Gastrocnemius medialis (tissue), 4 donors: ENCODE measurements around the gene GREB1.

ENCODE experiments used
- CTCF ChIP-seq, 5 experiments: fragments of 450-650 bp in 3 of 5; fragments of 200-600 bp in 2 of 5; sonication (generic) in 2 of 5; IDR thresholded peaks in 4 of 5; conservative IDR thresholded peaks in 1 of 5; 1 replicate in 4 of 5; 2 replicates in 1 of 5; pipeline ENCODE4 v1.5.1; 2016 to 2019; ENCODE audit warnings: antibody characterized with exemption in 5 of 5, mild to moderate bottlenecking in 3 of 5, moderate library complexity in 3 of 5
- POLR2A ChIP-seq, 2 donors: fragments of 450-650 bp; IDR thresholded peaks; one replicate each; pipeline ENCODE4 v1.6.1; 2017; ENCODE audit warnings: antibody characterized with exemption in 2 of 2, mild to moderate bottlenecking in 2 of 2, moderate library complexity in 2 of 2

GRCh38 chr2:11559066-11559785, 25.4 kb downstream of the GREB1 start:
- TF ChIP-seq POLR2A (IDR thresholded peaks at IDR 0.05) (no peak), CTCF (IDR thresholded peaks at IDR 0.05 in 4 of 5, conservative IDR thresholded peaks at IDR 0.05 in 1 of 5) (no peak)
